ENCODE data around the gene PLIN1. TPM values are rescaled to one million over a fixed set of nuclear protein-coding genes. Genes with fewer than 3 reads are reported as not detected.

Gene PLIN1
- total and polyA plus RNA-seq, 2 donors (not counting 1 experiment from before 2014, with no cell fraction given): 0.02 to 0.50 TPM

GRCh38 chr15:89664441-89665350 is 14.5 kb downstream of the PLIN1 start:
- Histone ChIP-seq H3K36me3 (ENCODE audit: control insufficient read depth, insufficient read depth, low read length) (no peaks in the 10 kb centered on the region), H2AFZ (ENCODE audit: low read length) (no peak overlapping the region), H3K79me2 (ENCODE audit: control insufficient read depth, insufficient read depth, low read length) (no peaks in the 10 kb centered on the region), H3K27ac (ENCODE audit: insufficient read depth, low read length) (peak overlapping the region; percentile 18), H3K9ac (ENCODE audit: insufficient read depth, low read length) (no peak overlapping the region), H3K4me2 (ENCODE audit: extremely low read depth, insufficient read depth, low read length) (peak overlapping the region; percentile 55), H4K20me1 (ENCODE audit: control insufficient read depth, extremely low read depth, insufficient read depth, low read length) (no peaks in the 10 kb centered on the region), H3K27me3 (ENCODE audit: control insufficient read depth, insufficient read depth, low read length) (no peaks in the 10 kb centered on the region), H3K9me3 (ENCODE audit: control insufficient read depth, insufficient read depth, low read depth, low read length) (no peaks in the 10 kb centered on the region), H3K4me1 (ENCODE audit: control insufficient read depth, extremely low read depth, insufficient read depth, low read length) (peaks cover 11% of the 10 kb centered on the region), H3K4me3 (replicated peaks in 1 of 4; ENCODE audit: control extremely low read depth in 1 of 4, insufficient read depth in 1 of 4, low read depth in 3 of 4, low read length in 4 of 4) (peak overlapping the region in 1 of 4 experiments; percentile 46)
- DNase-seq (ENCODE audit: low read depth in 2 of 2): no peak
- TF ChIP-seq EZH2 (IDR thresholded peaks at IDR 0.05; ENCODE audit: low read length, missing control alignments) (no peak), CTCF (conservative IDR thresholded peaks at IDR 0.05 in 1 of 2, IDR thresholded peaks at IDR 0.05 in 1 of 2; ENCODE audit: low read depth in 1 of 2, low read length in 2 of 2) (no peak)

- no peaks in the 10 kb centered on the region for H3K27me3 ChIP-seq (ENCODE audit: control insufficient read depth, insufficient read depth, low read length)
- H4K20me1 ChIP-seq (ENCODE audit: control insufficient read depth, extremely low read depth, insufficient read depth, low read length): no peaks in the 10 kb centered on the region
- no peaks in the 10 kb centered on the region for H3K9me3 ChIP-seq (ENCODE audit: control insufficient read depth, insufficient read depth, low read depth, low read length)
- H3K36me3 ChIP-seq (ENCODE audit: control insufficient read depth, insufficient read depth, low read length): no peaks in the 10 kb centered on the region
- no peak for TF ChIP-seq EZH2 (IDR thresholded peaks at IDR 0.05; ENCODE audit: low read length, missing control alignments)
- TF ChIP-seq CTCF (conservative IDR thresholded peaks at IDR 0.05 in 1 of 2, IDR thresholded peaks at IDR 0.05 in 1 of 2; ENCODE audit: low read depth in 1 of 2, low read length in 2 of 2): peak in 1 of 2 donors; percentile 6
- H3K79me2 ChIP-seq (ENCODE audit: control insufficient read depth, insufficient read depth, low read length): no peaks in the 10 kb centered on the region
- H2AFZ ChIP-seq (ENCODE audit: low read length): peak overlapping the region; percentile 79
- peak overlapping the region; percentile 61 for H3K4me2 ChIP-seq (ENCODE audit: extremely low read depth, insufficient read depth, low read length)
- H3K4me3 ChIP-seq (replicated peaks in 1 of 4; ENCODE audit: control extremely low read depth in 1 of 4, insufficient read depth in 1 of 4, low read depth in 3 of 4, low read length in 4 of 4): peak overlapping the region in 3 of 4 experiments; percentile 35 to 42 (median 41)
- H3K4me1 ChIP-seq (ENCODE audit: control insufficient read depth, extremely low read depth, insufficient read depth, low read length): peaks cover 11% of the 10 kb centered on the region
- DNase-seq (ENCODE audit: low read depth in 2 of 2): peak; percentile 93 to 94
- H3K9ac ChIP-seq (ENCODE audit: insufficient read depth, low read length): peak overlapping the region; percentile 58
- peak overlapping the region; percentile 88 for H3K27ac ChIP-seq (ENCODE audit: insufficient read depth, low read length)
Observed at GRCh38 chr15:89662893-89663626, 16.1 kb downstream of the PLIN1 start.

GRCh38 chr15:89660556-89660955 is 18.6 kb downstream of the PLIN1 start:
- Histone ChIP-seq H3K4me1 (ENCODE audit: control insufficient read depth, extremely low read depth, insufficient read depth, low read length) (peaks cover 14% of the 10 kb centered on the region), H3K9me3 (ENCODE audit: control insufficient read depth, insufficient read depth, low read depth, low read length) (no peaks in the 10 kb centered on the region), H3K79me2 (ENCODE audit: control insufficient read depth, insufficient read depth, low read length) (no peaks in the 10 kb centered on the region), H3K27me3 (ENCODE audit: control insufficient read depth, insufficient read depth, low read length) (no peaks in the 10 kb centered on the region), H3K36me3 (ENCODE audit: control insufficient read depth, insufficient read depth, low read length) (no peaks in the 10 kb centered on the region), H3K4me3 (replicated peaks in 1 of 4; ENCODE audit: control extremely low read depth in 1 of 4, insufficient read depth in 1 of 4, low read depth in 3 of 4, low read length in 4 of 4) (no peak overlapping the region), H2AFZ (ENCODE audit: low read length) (no peak overlapping the region), H3K9ac (ENCODE audit: insufficient read depth, low read length) (no peak overlapping the region), H3K4me2 (ENCODE audit: extremely low read depth, insufficient read depth, low read length) (no peak overlapping the region), H3K27ac (ENCODE audit: insufficient read depth, low read length) (no peak overlapping the region), H4K20me1 (ENCODE audit: control insufficient read depth, extremely low read depth, insufficient read depth, low read length) (no peaks in the 10 kb centered on the region)
- TF ChIP-seq CTCF (conservative IDR thresholded peaks at IDR 0.05 in 1 of 2, IDR thresholded peaks at IDR 0.05 in 1 of 2; ENCODE audit: low read depth in 1 of 2, low read length in 2 of 2) (no peak), EZH2 (IDR thresholded peaks at IDR 0.05; ENCODE audit: low read length, missing control alignments) (no peak)
- no peak for DNase-seq (ENCODE audit: low read depth in 2 of 2)
